GM12878 (cell line): Measurements from ENCODE around the gene MPP1. TPM values are rescaled to one million over a fixed set of nuclear protein-coding genes. Genes with fewer than 3 reads are reported as not detected.

Experiments used
- ATAC-seq: fragments of 200-7000 bp; cut with Tn5 transposase; 3 replicates; pipeline ENCODE4 v1.9.1; 2020; ENCODE audit warnings: mild to moderate bottlenecking, moderate library complexity
- BruUV-seq: library from RNA; stranded (reverse); fragments of 400-500 nt; replicated peaks from 2 replicates; lab custom pipeline; 2021; lab: Mats Ljungman, UMichigan
- CTCF ChIA-PET: fragments of 300-600 bp; sonication (Branson Sonifier 250); formaldehyde crosslinking; extraction: SDS; loops from one replicate; lab custom pipeline; 2021; ENCODE audit warnings: inconsistent platforms; lab: Yijun Ruan, JAX
- POLR2A ChIA-PET: fragments of 350-600 bp; formaldehyde crosslinking; extraction: SDS; loops from one replicate; lab custom pipeline; 2021; ENCODE audit warnings: inconsistent platforms; lab: Charles Lee
- RAD21 ChIA-PET: fragments of 300-600 bp; sonication (Branson Sonifier 250); formaldehyde crosslinking; loops from one replicate; lab custom pipeline; 2023; ENCODE audit warnings: antibody characterized with exemption; ENCODE audit not compliant: unreplicated experiment; lab: Charles Lee
- SMC1A ChIA-PET: fragments of 300-600 bp; sonication (Branson Sonifier 250); formaldehyde crosslinking; loops from one replicate; lab custom pipeline; 2023; ENCODE audit not compliant: unreplicated experiment, uncharacterized antibody; lab: Charles Lee
- DNase-seq: peaks from one replicate; pipeline ENCODE4 v3.0.0-alpha.2; 2011; ENCODE audit warnings: low read depth, low spot score
- FAIRE-seq: peaks from 3 replicates; lab custom pipeline; 2011; peaks lifted over from hg19 to GRCh38; lab: Jason Lieb, UNC
- H2AFZ ChIP-seq: 2 replicates; pipeline ENCODE4 v1.6.0; 2011; ENCODE audit warnings: low read depth, low read length, control low read depth; ENCODE audit not compliant: control insufficient read depth
- H3K27ac ChIP-seq: 2 replicates; pipeline ENCODE4 v1.5.1; 2011; ENCODE audit warnings: control low read depth; ENCODE audit not compliant: control insufficient read depth, insufficient read depth
- H3K27me3 ChIP-seq, 2 experiments: replicated peaks in 1 of 2; 2 replicates each; pipeline versions ENCODE4 v1.6.0 to v1.6.1; 2011; ENCODE audit warnings: low read length in 1 of 2; ENCODE audit not compliant: control insufficient read depth in 2 of 2, insufficient read depth in 2 of 2
- H3K36me3 ChIP-seq, 2 experiments: 2 replicates each; pipeline ENCODE4 v1.5.1; 2011; ENCODE audit warnings: low read length in 1 of 2; ENCODE audit not compliant: control insufficient read depth in 2 of 2, insufficient read depth in 2 of 2
- H3K4me1 ChIP-seq: 2 replicates; pipeline ENCODE4 v1.6.1; 2011; ENCODE audit warnings: mild to moderate bottlenecking, low read length, moderate library complexity, mixed read lengths; ENCODE audit not compliant: control insufficient read depth, insufficient read depth
- H3K4me2 ChIP-seq: 2 replicates; pipeline ENCODE4 v1.6.0; 2011; ENCODE audit warnings: control low read depth; ENCODE audit not compliant: control insufficient read depth, insufficient read depth
- H3K4me3 ChIP-seq: fragments of 200-600 bp; sonication (generic); 2 replicates; pipeline ENCODE4 v1.5.1; 2016
- H3K79me2 ChIP-seq: 2 replicates; pipeline ENCODE4 v1.6.0; 2011; ENCODE audit warnings: low read length; ENCODE audit not compliant: control insufficient read depth, insufficient read depth
- H3K9ac ChIP-seq: 2 replicates; pipeline ENCODE4 v1.8.0; 2011; ENCODE audit warnings: low read length, control low read depth, mixed read lengths; ENCODE audit not compliant: control insufficient read depth, insufficient read depth
- H3K9me3 ChIP-seq: replicated peaks from 3 replicates; pipeline ENCODE4 v1.5.1; 2011; ENCODE audit warnings: mild to moderate bottlenecking, low read length; ENCODE audit not compliant: control insufficient read depth, insufficient read depth
- H4K20me1 ChIP-seq: 2 replicates; pipeline ENCODE4 v1.6.0; 2011; ENCODE audit not compliant: control insufficient read depth, insufficient read depth
- EED ChIP-seq: sonication (generic); IDR thresholded peaks from 2 replicates; pipeline ENCODE4 v1.6.1; 2016; ENCODE audit warnings: antibody characterized with exemption, low read depth
- HCFC1 ChIP-seq: fragments of 150-350 bp; IDR thresholded peaks from 2 replicates; pipeline ENCODE4 v1.6.1; 2014; ENCODE audit warnings: low read length
- MTA3 ChIP-seq: IDR thresholded peaks from 2 replicates; pipeline ENCODE4 v1.6.1; 2012; ENCODE audit warnings: low read length, inconsistent platforms, borderline replicate concordance
- NR2C2 ChIP-seq: IDR thresholded peaks from 2 replicates; pipeline ENCODE4 v1.6.1; 2011; ENCODE audit warnings: borderline replicate concordance, low read depth; ENCODE audit not compliant: control insufficient read depth, insufficient read length
- SMAD1 ChIP-seq: fragments of 450-650 bp; IDR thresholded peaks from 2 replicates; pipeline ENCODE4 v1.6.1; 2018; ENCODE audit warnings: mild to moderate bottlenecking, low read depth; ENCODE audit not compliant: partially characterized antibody
- SPI1 ChIP-seq: IDR thresholded peaks from 2 replicates; pipeline ENCODE4 v1.6.1; 2011; ENCODE audit warnings: low read depth, mild to moderate bottlenecking, low read length, moderate library complexity, borderline replicate concordance; ENCODE audit not compliant: insufficient read depth
- STAT3 ChIP-seq: IDR thresholded peaks from 2 replicates; pipeline ENCODE4 v1.6.1; 2011; ENCODE audit warnings: low read depth, low read length, improper control_type of control experiment
- TCF7 ChIP-seq: IDR thresholded peaks from 2 replicates; pipeline ENCODE4 v1.6.1; 2014; ENCODE audit warnings: antibody characterized with exemption, borderline replicate concordance
- WGBS: methylation state at CpG from one replicate; pipeline ENCODE4 v1.1.6; 2016; ENCODE audit warnings: low lambda C conversion rate; ENCODE audit not compliant: insufficient replicate concordance, insufficient coverage; ENCODE audit errors: missing lambda C conversion rate; 5-methylcytosine and 5-hydroxymethylcytosine counted together
- in situ Hi-C: fragments of 300-500 bp; cut with MboI; formaldehyde crosslinking; loops from 9 replicates; pipeline ENCODE4 v1.14.3; 2018; ENCODE audit warnings: mixed read lengths
- intact Hi-C: fragments of 100-400 bp; cut with micrococcal nuclease; formaldehyde crosslinking; loops from one replicate; pipeline ENCODE4 v1.14.2; 2022; ENCODE audit not compliant: unreplicated experiment
- polyA plus RNA-seq, 11 experiments: library from polyadenylated mRNA; depleted of rRNA in 4 of 11; unstranded in 6 of 11; stranded (reverse) in 5 of 11; fragments of >200 nt; fragmentation: Nextera tagmentation in 4 of 11; fragmentation: Illumina TruSeq in 1 of 11; extraction: Ambion mirVana in 4 of 11; extraction: Trizol in 1 of 11; gene quantifications; 1 replicate in 1 of 11; 2 replicates in 10 of 11; pipeline versions ENCODE4 v1.2.1 to v1.2.3, GENCODE V29; 2011 to 2016; ENCODE audit warnings: inconsistent platforms in 2 of 11, missing spikeins in 2 of 11, low read depth in 1 of 11
- total RNA-seq, 4 experiments: library from RNA; depleted of rRNA in 3 of 4; stranded (reverse); fragments of >200 nt in 3 of 4; fragmentation: Illumina TruSeq in 1 of 4; extraction: Trizol in 1 of 4; gene quantifications; 2 replicates each; pipeline versions ENCODE4 v1.2.1 to v1.2.3, GENCODE V29; 2013 to 2021
- TF ChIP-seq, protein P1 (sequence below): fragments of 450-650 bp; formaldehyde crosslinking; IDR thresholded peaks from 2 replicates; pipeline ENCODE4 v1.5.0; 2022; ENCODE audit warnings: mild to moderate bottlenecking, missing genetic modification characterization
- TF ChIP-seq, protein P2 (sequence below): fragments of 450-650 bp; IDR thresholded peaks from 2 replicates; pipeline ENCODE4 v1.6.1; 2017; ENCODE audit warnings: low read depth, mild to moderate bottlenecking, moderate library complexity
- TF ChIP-seq, protein P3 (sequence below): fragments of 450-650 bp; IDR thresholded peaks from 2 replicates; pipeline ENCODE4 v1.6.1; 2016; ENCODE audit warnings: mild to moderate bottlenecking
- TF ChIP-seq, protein P4 (sequence below): IDR thresholded peaks from 2 replicates; pipeline ENCODE4 v1.6.1; 2011; ENCODE audit warnings: borderline replicate concordance, low read depth, mild to moderate bottlenecking, moderate library complexity, mixed read lengths, low read length; ENCODE audit not compliant: insufficient read depth; ENCODE audit errors: extremely low read length

Gene MPP1
- total and polyA plus RNA-seq, 10 of the 15 experiments (the other 5 are each of a cell fraction or from before 2014, with no cell fraction given) = 1.9 to 20.1 (median 14.8) TPM

DNA sequence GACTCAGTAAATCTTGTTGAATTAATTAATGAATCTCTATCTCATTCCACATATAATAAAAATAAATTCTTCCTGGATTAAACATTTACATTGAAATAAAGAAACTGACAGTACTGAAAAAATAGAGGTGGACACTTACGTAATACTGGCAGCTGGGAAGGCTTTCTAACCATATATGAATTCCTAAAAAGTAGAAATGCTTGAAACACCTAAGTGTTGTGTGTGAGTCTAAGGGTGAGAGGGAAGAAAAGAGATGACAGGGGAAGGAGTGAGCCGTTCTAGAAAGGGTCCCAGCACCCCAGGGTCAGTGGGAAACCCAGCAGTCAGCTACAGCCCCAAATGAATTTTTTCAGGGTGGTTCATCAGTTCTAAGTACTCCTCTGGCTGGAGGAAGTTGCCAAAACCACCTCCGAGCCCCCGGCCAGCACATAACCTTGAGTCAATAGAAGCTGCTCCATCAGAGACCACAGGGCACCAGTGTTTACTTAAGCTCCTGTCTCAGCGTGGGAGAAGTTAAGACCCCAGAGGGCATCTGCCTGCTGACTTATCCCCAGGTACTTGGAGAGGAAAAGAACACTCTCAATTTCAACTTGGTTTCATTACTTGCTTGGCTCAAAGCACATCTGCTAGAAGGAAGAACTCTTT, 72.7 kb downstream of the MPP1 start (continued):
- TF ChIP-seq, protein P1, sequence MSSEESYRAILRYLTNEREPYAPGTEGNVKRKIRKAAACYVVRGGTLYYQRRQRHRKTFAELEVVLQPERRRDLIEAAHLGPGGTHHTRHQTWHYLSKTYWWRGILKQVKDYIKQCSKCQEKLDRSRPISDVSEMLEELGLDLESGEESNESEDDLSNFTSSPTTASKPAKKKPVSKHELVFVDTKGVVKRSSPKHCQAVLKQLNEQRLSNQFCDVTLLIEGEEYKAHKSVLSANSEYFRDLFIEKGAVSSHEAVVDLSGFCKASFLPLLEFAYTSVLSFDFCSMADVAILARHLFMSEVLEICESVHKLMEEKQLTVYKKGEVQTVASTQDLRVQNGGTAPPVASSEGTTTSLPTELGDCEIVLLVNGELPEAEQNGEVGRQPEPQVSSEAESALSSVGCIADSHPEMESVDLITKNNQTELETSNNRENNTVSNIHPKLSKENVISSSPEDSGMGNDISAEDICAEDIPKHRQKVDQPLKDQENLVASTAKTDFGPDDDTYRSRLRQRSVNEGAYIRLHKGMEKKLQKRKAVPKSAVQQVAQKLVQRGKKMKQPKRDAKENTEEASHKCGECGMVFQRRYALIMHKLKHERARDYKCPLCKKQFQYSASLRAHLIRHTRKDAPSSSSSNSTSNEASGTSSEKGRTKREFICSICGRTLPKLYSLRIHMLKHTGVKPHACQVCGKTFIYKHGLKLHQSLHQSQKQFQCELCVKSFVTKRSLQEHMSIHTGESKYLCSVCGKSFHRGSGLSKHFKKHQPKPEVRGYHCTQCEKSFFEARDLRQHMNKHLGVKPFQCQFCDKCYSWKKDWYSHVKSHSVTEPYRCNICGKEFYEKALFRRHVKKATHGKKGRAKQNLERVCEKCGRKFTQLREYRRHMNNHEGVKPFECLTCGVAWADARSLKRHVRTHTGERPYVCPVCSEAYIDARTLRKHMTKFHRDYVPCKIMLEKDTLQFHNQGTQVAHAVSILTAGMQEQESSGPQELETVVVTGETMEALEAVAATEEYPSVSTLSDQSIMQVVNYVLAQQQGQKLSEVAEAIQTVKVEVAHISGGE (CRISPR knock-in tag) = no peak
- TF ChIP-seq, protein P2, sequence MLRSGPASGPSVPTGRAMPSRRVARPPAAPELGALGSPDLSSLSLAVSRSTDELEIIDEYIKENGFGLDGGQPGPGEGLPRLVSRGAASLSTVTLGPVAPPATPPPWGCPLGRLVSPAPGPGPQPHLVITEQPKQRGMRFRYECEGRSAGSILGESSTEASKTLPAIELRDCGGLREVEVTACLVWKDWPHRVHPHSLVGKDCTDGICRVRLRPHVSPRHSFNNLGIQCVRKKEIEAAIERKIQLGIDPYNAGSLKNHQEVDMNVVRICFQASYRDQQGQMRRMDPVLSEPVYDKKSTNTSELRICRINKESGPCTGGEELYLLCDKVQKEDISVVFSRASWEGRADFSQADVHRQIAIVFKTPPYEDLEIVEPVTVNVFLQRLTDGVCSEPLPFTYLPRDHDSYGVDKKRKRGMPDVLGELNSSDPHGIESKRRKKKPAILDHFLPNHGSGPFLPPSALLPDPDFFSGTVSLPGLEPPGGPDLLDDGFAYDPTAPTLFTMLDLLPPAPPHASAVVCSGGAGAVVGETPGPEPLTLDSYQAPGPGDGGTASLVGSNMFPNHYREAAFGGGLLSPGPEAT = no peak

DNA sequence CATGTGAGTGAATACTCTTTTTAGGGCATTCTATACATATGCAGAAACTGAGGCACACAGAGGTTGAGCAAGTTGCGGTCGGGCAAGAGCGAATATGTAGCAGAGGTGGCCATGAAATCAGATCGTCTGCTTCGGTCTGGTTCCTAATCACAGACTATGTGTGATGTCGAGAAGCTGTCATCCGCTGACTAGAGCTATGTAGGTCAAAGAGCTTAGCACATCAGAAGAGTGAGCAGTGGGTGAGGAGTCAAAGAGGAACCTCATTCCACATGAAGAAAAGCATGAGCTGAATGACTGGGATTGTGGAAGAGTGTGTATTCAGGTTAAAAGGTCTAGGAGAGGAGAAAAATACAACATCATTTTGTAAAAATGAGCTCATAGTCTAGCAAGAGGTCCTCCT, 73.4 kb downstream of the MPP1 start:
- SMC1A ChIA-PET = interaction anchor here (1.0 kb wide), 1 partner anchor 17 kb away, joined by 6 read pairs; no protein-coding TSS in a partner anchor
- Histone ChIP-seq H2AFZ (no peak overlapping the region), H3K79me2 (no peaks in the 10 kb centered on the region), H3K36me3 (no peaks in the 10 kb centered on the region), H3K4me2 (no peak overlapping the region), H3K27ac (no peak overlapping the region), H3K27me3 (no peaks in the 10 kb centered on the region), H3K9ac (no peak overlapping the region), H3K9me3 (no peaks in the 10 kb centered on the region), H4K20me1 (no peaks in the 10 kb centered on the region), H3K4me1 (peaks cover 8% of the 10 kb centered on the region), H3K4me3 (no peak overlapping the region)
- POLR2A ChIA-PET = no interaction called here
- CTCF ChIA-PET = interaction anchor here (4.8 kb wide), 1 partner anchor 17 kb away, joined by 19 read pairs; no protein-coding TSS in a partner anchor
- FAIRE-seq (no peak), DNase-seq (no peak), ATAC-seq (no peak)
- BruUV-seq = no TSS peak
- intact Hi-C loops = no loop called here
- RAD21 ChIA-PET = no interaction called here
- in situ Hi-C loops = loop anchor here (25.0 kb wide), 1 partner anchor 145 kb away; the partner anchor contains the start of gene CTAG1A
- WGBS = 89% methylated on average over 7 of the region's 7 CpGs
- TF ChIP-seq STAT3 (no peak), EED (no peak), SPI1 (no peak), MTA3 (no peak), SMAD1 (no peak), TCF7 (no peak), NR2C2 (no peak), HCFC1 (no peak)
- TF ChIP-seq, protein P3, sequence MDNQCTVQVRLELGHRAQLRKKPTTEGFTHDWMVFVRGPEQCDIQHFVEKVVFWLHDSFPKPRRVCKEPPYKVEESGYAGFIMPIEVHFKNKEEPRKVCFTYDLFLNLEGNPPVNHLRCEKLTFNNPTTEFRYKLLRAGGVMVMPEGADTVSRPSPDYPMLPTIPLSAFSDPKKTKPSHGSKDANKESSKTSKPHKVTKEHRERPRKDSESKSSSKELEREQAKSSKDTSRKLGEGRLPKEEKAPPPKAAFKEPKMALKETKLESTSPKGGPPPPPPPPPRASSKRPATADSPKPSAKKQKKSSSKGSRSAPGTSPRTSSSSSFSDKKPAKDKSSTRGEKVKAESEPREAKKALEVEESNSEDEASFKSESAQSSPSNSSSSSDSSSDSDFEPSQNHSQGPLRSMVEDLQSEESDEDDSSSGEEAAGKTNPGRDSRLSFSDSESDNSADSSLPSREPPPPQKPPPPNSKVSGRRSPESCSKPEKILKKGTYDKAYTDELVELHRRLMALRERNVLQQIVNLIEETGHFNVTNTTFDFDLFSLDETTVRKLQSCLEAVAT = no peak
- TF ChIP-seq, protein P4, sequence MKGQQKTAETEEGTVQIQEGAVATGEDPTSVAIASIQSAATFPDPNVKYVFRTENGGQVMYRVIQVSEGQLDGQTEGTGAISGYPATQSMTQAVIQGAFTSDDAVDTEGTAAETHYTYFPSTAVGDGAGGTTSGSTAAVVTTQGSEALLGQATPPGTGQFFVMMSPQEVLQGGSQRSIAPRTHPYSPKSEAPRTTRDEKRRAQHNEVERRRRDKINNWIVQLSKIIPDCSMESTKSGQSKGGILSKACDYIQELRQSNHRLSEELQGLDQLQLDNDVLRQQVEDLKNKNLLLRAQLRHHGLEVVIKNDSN = no peak
